Activated gamma-delta T cell treated with anti-CD3 and anti-CD28 coated beads, Interleukin-2, amount 50 U/mL, for 16 hours (primary cell): ENCODE results near the gene TWF1.
A peak's percentile ranks its signal among the peaks of the same experiment; 100 is the strongest.
"Not testable (repeated sequence)": the region's sequence is repeated elsewhere in the genome, so short reads cannot be mapped to it uniquely, and the experiment has no call there.

ENCODE experiments used
- DNase-seq: peaks from one replicate; pipeline ENCODE4 v3.0.0-alpha.2; 2020; ENCODE audit warnings: low read depth

Gene TWF1

GRCh38 chr12:43805149-43805859 is 813 bp downstream of the TWF1 start:
- no peak for DNase-seq

GRCh38 chr12:43797561-43798217 is 8.4 kb downstream of the TWF1 start:
- DNase-seq = no peak

DNA sequence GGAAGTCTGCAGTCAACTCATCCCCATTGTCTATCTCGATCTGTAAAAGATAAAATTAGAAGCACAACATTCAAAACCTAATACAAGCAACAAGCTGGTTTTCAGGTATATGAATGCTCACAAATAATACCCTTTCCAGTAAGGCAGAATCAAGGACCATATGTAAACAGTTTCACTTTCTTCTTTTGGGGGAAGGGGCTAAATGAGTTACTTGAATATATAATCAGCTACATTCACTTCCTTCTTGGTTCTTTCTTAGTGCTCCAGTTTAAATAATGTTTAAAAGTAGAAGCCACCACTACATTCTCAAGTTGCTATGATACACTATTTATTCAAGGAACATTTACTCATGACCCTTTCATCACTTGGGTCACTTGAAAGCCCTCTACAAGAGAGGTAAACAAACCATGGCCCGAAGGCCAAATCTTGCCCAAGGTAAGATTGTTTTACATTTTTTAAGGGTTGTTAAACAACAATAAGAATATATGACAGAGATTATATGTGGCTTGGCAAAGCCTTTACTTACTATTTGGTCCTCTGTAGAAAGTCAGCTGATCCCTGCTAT is 10.3 kb downstream of the TWF1 start:
- DNase-seq = no peak

DNA sequence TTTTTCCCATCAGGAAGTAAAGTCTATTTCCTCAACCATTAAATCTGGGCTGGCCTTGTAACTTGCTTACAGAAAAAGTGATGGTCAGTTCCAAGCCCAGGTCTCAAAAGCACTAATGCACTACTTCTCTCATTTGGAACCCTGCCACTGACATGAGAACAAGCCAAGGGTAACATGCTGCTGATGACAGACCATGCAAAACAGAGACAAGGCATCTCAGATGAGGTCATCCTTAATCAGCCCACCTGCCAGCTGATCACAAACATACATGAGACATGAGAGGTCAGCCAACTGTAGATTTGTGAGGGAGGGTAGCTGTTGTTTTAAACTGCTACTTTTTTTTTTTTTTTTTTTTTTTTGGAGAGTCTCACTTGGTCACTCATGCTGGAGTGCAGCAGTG is 16.2 kb downstream of the TWF1 start:
- no peak for DNase-seq

- no peak for DNase-seq
Observed at GRCh38 chr12:43786899-43787693, 19.0 kb downstream of the TWF1 start.

- DNase-seq = no peak
Observed at GRCh38 chr12:43776498-43776897, 29.6 kb downstream of the TWF1 start.

GRCh38 chr12:43766291-43766690 is 39.8 kb downstream of the TWF1 start:
- no peak for DNase-seq

DNA sequence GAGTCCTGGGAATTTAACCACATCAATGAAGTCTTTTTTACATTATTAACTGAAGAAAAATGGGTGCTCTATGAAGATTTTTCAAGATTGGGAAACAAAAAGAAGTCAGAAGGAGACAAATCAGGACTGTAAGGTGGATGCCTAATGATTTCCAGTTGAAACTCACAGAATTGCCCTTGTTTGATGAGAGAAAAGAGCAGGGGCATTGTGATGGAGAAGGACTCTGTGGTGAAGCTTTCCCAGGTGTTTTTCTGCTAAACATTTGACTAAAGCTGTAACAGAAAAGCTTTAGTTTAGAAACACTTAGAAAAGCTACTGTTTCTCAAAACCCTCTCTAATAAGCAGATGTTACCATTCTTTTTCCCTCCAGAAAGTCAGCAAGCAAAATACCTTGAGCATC is 41.6 kb downstream of the TWF1 start:
- DNase-seq = no peak

GRCh38 chr12:43763769-43764168 is 42.3 kb downstream of the TWF1 start:
- no peak for DNase-seq

GRCh38 chr12:43762596-43762995 is 43.5 kb downstream of the TWF1 start:
- DNase-seq = no peak

DNA sequence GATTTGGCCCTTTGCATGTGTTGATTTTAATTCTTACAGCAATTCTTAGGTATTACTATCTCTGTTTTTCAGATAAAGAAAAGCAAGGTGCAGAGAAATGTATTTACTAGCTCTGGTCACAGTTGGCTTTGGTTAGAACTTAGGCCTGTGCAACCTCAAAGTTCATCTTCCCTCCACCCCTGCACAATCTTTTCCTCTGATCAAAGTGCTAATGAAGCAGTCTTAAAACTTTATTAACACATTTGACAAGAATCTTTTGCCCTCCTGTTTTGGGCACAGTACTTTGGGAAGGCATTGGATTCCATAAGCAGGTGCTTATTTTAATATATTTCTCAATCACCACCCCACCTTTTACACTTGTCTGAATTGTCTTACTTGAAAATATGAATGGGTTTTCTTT is 44.6 kb downstream of the TWF1 start:
- no peak for DNase-seq

DNA sequence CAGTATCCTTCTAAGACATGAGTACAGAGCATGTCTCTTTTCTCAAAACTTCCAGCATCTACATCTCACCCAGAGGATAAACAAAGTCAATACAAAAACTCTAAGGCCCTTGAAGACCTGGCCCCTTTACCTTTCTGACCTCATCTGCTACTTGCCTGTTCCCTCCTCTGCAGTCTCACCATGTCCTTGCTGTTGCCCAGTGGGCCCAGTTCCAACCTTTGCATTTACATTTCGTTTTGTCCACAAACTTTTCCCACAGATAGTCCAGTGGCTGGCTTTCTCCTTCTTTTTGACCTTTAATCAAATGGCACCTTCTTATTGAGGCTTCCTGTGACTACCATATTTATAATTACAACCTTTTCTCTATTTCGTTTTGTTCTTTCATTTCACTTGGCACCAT is 45.7 kb downstream of the TWF1 start:
- no peak for DNase-seq

GRCh38 chr12:43758728-43759563 is 47.2 kb downstream of the TWF1 start, which contains the start of the genes IRAK4 and PUS7L:
Gene IRAK4 (plus strand): TSS chr12:43758951. CDS start chr12:43768112, 9,161 bp downstream.
Gene PUS7L (minus strand): TSS chr12:43758790. CDS start chr12:43755245, 3,545 bp downstream.
- peak; percentile 92 for DNase-seq

- no peak for DNase-seq
Observed at GRCh38 chr12:43758247-43758727, 47.8 kb downstream of the TWF1 start.

DNA sequence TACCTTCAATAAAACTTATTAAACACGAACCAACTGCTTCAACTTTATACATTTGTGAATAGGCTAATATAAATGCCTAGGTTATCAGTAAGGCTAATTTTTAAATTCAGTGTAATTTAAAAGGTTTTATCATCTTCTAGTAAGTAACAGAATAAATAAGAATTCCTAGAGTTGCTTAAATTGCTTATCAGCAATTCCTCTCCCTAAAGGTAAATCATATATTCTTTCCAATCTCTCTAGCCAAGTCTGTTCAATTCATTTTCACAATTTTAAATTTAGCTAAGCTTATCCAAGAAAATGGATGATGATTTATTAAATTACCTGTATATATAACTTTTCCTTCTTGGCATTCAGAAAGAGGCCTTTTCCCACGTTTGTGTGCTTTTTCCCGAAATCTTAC is 52.1 kb downstream of the TWF1 start:
- no peak for DNase-seq

GRCh38 chr12:43751360-43751759 is 54.8 kb downstream of the TWF1 start:
- not testable (repeated sequence) for DNase-seq

DNA sequence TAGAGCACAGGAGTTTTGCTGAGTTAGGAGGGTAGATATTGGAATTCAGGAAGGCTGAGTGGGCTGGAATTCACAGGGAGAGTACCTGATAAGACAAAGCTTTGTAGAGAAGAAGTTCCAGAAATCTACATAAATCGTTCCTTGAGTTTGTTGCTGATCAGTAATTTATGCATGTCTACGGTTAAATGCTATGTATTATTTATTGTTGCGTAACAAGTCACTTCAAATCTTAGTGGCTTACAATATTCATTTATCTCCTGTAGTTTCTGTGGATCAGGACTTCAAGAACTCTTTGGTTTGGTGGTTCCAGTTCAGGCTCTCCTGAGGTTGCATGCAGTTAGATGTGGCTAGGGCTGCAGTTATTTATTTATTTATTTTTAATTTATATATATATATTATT is 55.3 kb downstream of the TWF1 start:
- no peak for DNase-seq

DNA sequence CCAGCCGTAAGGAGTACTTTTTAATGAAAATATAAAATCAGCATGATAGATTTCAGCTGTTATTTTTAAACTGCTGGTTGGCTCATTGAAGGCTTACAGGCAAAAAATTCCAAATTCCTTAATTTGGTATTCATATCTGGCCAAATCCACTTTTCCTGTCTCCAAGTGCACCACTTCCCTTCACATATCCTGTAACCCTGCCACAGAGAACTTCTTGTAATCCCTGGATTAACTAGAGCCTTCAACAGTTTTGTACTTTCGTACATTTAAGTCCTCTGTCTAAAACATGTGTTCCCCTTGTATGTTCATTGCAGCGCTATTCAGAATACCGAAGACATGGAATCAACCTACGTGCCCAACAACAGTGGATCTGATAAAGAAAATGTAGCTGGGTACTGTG is 57.1 kb downstream of the TWF1 start:
- DNase-seq = no peak

- DNase-seq = no peak
Observed at GRCh38 chr12:43744826-43745225, 61.3 kb downstream of the TWF1 start.
